AG04450 (cell line): ENCODE data around the gene MRPS6. TPM values are rescaled to one million over a fixed set of nuclear protein-coding genes. Genes with fewer than 3 reads are reported as not detected.

Source experiments
- CTCF ChIA-PET: fragments of 300-600, 350-600 bp; formaldehyde crosslinking; extraction: SDS; loops from one replicate; lab custom pipeline; 2022; ENCODE audit warnings: antibody characterized with exemption, inconsistent platforms; lab: Charles Lee
- POLR2A ChIA-PET: fragments of 350-600 bp; formaldehyde crosslinking; extraction: SDS; loops from one replicate; lab custom pipeline; 2021; ENCODE audit warnings: antibody characterized with exemption, inconsistent platforms; lab: Yijun Ruan, JAX
- DNase-seq: peaks from one replicate; pipeline ENCODE4 v3.0.0-alpha.2; 2011; ENCODE audit warnings: low read depth, low spot score
- H3K27ac ChIP-seq: one replicate; pipeline ENCODE4 v1.5.1; 2012; ENCODE audit warnings: low read depth, low read length, control low read depth
- H3K27me3 ChIP-seq: one replicate; pipeline ENCODE4 v1.6.0; 2012; ENCODE audit warnings: low read length; ENCODE audit not compliant: control insufficient read depth, insufficient read depth
- H3K4me3 ChIP-seq: 2 replicates; pipeline ENCODE4 v1.5.1; 2011; ENCODE audit warnings: mild to moderate bottlenecking, low read depth, low read length, control low read depth
- H3K9me3 ChIP-seq: 2 replicates; pipeline ENCODE4 v1.5.1; 2012; ENCODE audit warnings: low read length; ENCODE audit not compliant: control insufficient read depth, insufficient read depth
- polyA plus RNA-seq: library from polyadenylated mRNA; depleted of rRNA; stranded (reverse); fragments of >200 nt; gene quantifications from 2 replicates; pipeline ENCODE4 v1.2.3, GENCODE V29; 2011
- TF ChIP-seq, protein P1 (sequence below): IDR thresholded peaks from 2 replicates; pipeline ENCODE4 v1.5.1; 2011; ENCODE audit warnings: low read depth, low read length, control low read depth, inconsistent platforms

MRPS6 gene
- polyA plus RNA-seq, 1 experiment, result 35.8 TPM

DNA sequence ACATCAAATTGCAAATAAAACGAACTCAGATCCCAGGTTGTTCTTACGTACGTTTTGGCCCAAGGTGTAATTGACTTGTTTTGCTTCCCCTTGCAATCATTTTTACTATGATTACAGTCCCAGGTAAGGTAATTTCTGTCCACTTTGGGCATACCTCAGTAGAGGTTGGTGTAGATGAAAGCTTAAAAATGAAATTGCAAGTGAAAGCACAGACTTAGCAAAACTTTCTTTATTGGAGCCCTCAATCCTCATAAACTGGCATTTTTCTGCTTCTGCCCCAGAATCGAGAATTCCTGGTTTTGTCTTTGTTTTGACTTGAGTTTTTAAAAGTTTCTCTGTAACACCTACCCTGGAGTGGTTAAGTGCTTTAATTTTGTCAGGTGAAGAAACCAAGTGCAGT lies 9.4 kb downstream of the MRPS6 start:
- no peak overlapping the region for H3K27ac ChIP-seq
- ChIA-PET CTCF (no interaction called here), POLR2A (no interaction called here)
- TF ChIP-seq, protein P1, sequence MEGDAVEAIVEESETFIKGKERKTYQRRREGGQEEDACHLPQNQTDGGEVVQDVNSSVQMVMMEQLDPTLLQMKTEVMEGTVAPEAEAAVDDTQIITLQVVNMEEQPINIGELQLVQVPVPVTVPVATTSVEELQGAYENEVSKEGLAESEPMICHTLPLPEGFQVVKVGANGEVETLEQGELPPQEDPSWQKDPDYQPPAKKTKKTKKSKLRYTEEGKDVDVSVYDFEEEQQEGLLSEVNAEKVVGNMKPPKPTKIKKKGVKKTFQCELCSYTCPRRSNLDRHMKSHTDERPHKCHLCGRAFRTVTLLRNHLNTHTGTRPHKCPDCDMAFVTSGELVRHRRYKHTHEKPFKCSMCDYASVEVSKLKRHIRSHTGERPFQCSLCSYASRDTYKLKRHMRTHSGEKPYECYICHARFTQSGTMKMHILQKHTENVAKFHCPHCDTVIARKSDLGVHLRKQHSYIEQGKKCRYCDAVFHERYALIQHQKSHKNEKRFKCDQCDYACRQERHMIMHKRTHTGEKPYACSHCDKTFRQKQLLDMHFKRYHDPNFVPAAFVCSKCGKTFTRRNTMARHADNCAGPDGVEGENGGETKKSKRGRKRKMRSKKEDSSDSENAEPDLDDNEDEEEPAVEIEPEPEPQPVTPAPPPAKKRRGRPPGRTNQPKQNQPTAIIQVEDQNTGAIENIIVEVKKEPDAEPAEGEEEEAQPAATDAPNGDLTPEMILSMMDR, result no peak
- DNase-seq, result no peak
- H3K4me3 ChIP-seq, result no peak overlapping the region
- no peaks in the 10 kb centered on the region for H3K9me3 ChIP-seq
- H3K27me3 ChIP-seq, result no peaks in the 10 kb centered on the region

DNA sequence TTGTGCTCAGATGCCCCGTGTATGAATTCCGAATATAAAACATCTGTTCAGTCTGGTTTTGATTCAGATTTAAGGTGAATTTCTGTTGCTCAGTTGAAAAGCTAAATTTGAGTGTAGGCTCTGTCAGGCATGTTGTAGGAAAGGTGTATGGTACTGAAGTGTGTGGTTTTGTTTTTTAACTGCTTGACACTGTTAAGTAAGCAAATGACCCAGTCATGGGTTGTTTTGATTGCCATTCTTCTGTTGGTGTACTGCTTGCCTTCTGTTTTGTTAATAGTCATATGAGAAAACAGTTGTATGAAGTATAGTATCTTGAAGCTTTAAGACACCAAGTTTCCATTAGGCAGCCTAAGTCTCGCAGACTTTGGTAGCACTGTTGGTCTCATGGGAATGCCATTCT lies 10.0 kb downstream of the MRPS6 start:
- TF ChIP-seq, protein P1, result no peak
- CTCF ChIA-PET, result no interaction called here
- no peak for DNase-seq
- POLR2A ChIA-PET, result no interaction called here
- H3K4me3 ChIP-seq, result no peak overlapping the region
- no peak overlapping the region for H3K27ac ChIP-seq
- H3K27me3 ChIP-seq, result no peaks in the 10 kb centered on the region
- no peaks in the 10 kb centered on the region for H3K9me3 ChIP-seq

- TF ChIP-seq, protein P1, result no peak
- ChIA-PET CTCF (no interaction called here), POLR2A (no interaction called here)
- Histone ChIP-seq H3K9me3 (no peaks in the 10 kb centered on the region), H3K27me3 (no peaks in the 10 kb centered on the region), H3K4me3 (no peak overlapping the region), H3K27ac (no peak overlapping the region)
- no peak for DNase-seq
Measured at GRCh38 chr21:34085129-34085528, 11.8 kb downstream of the MRPS6 start.

- POLR2A ChIA-PET, result no interaction called here
- no peaks in the 10 kb centered on the region for H3K27me3 ChIP-seq
- no peak overlapping the region for H3K27ac ChIP-seq
- DNase-seq, result no peak
- CTCF ChIA-PET, result no interaction called here
- H3K9me3 ChIP-seq, result no peaks in the 10 kb centered on the region
- TF ChIP-seq, protein P1, result no peak
- H3K4me3 ChIP-seq, result no peak overlapping the region
Measured at GRCh38 chr21:34086887-34087306, 13.5 kb downstream of the MRPS6 start.

DNA sequence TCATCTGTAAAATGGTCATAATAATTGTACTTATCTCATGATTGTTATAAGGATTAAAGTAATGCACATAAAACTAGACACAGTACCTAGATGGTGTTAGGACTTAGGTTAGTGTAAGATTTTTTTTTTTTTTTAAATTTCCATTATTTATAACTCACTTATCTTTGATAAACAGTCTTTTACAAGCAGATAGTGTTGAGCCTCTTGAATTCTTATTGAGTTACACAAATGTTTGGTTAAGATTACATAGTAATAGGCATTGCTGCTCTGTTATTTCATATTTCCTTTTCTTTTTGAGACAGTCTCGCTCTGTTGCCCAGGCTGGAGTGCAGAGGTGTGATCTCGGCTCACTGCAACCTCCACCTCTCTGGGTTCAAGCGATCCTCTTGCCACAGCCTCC lies 15.4 kb downstream of the MRPS6 start:
- H3K4me3 ChIP-seq, result no peak overlapping the region
- H3K9me3 ChIP-seq, result no peaks in the 10 kb centered on the region
- ChIA-PET CTCF (no interaction called here), POLR2A (no interaction called here)
- TF ChIP-seq, protein P1, result no peak
- no peak for DNase-seq
- no peak overlapping the region for H3K27ac ChIP-seq
- no peaks in the 10 kb centered on the region for H3K27me3 ChIP-seq
